ENCODE measurements around the gene CEP162.
"Not testable (repeated sequence)": the region's sequence is repeated elsewhere in the genome, so short reads cannot be mapped to it uniquely, and the experiment has no call there.

The CEP162 gene

GRCh38 chr6:84156306-84156705 lies 71.1 kb downstream of the CEP162 start:
- DNase-seq (ENCODE audit: low read depth in 2 of 2) = no peak

- DNase-seq (ENCODE audit: low read depth in 2 of 2) = no peak
Observed at GRCh38 chr6:84151669-84152068, 75.8 kb downstream of the CEP162 start.

GRCh38 chr6:84150705-84151104 lies 76.7 kb downstream of the CEP162 start:
- DNase-seq (ENCODE audit: low read depth in 2 of 2) = no peak

GRCh38 chr6:84141521-84141920 lies 85.9 kb downstream of the CEP162 start:
- DNase-seq (ENCODE audit: low read depth in 2 of 2) = no peak

GRCh38 chr6:84139311-84139710 lies 88.1 kb downstream of the CEP162 start:
- no peak for DNase-seq (ENCODE audit: low read depth in 2 of 2)

- no peak for DNase-seq (ENCODE audit: low read depth in 2 of 2)
Observed at GRCh38 chr6:84137989-84138575, 89.4 kb downstream of the CEP162 start.

GRCh38 chr6:84137051-84137375 lies 90.4 kb downstream of the CEP162 start:
- no peak for DNase-seq (ENCODE audit: low read depth in 2 of 2)

- DNase-seq (ENCODE audit: low read depth in 2 of 2) = no peak
Observed at GRCh38 chr6:84136364-84137050, 90.9 kb downstream of the CEP162 start.

- DNase-seq (ENCODE audit: low read depth in 2 of 2) = no peak
Observed at GRCh38 chr6:84135291-84135690, 92.2 kb downstream of the CEP162 start.

GRCh38 chr6:84133385-84133784 lies 94.1 kb downstream of the CEP162 start:
- DNase-seq (ENCODE audit: low read depth in 2 of 2) = not testable (repeated sequence)

- DNase-seq (ENCODE audit: low read depth in 2 of 2) = not testable (repeated sequence)
Observed at GRCh38 chr6:84129588-84129987, 97.9 kb downstream of the CEP162 start.

GRCh38 chr6:84123186-84123585 lies 104.3 kb downstream of the CEP162 start:
- no peak for DNase-seq (ENCODE audit: low read depth in 2 of 2)

GRCh38 chr6:84119277-84119676 lies 108.2 kb downstream of the CEP162 start:
- no peak for DNase-seq (ENCODE audit: low read depth in 2 of 2)

GRCh38 chr6:84118191-84118590 lies 109.3 kb downstream of the CEP162 start:
- DNase-seq (ENCODE audit: low read depth in 2 of 2) = no peak

- not testable (repeated sequence) for DNase-seq (ENCODE audit: low read depth in 2 of 2)
Observed at GRCh38 chr6:84114933-84115594, 112.4 kb downstream of the CEP162 start.

GRCh38 chr6:84111351-84111750 lies 116.1 kb downstream of the CEP162 start:
- not testable (repeated sequence) for DNase-seq (ENCODE audit: low read depth in 2 of 2)

GRCh38 chr6:84107495-84107894 lies 119.9 kb downstream of the CEP162 start:
- no peak for DNase-seq (ENCODE audit: low read depth in 2 of 2)

- not testable (repeated sequence) for DNase-seq (ENCODE audit: low read depth in 2 of 2)
Observed at GRCh38 chr6:84105215-84105924, 122.1 kb downstream of the CEP162 start.

GRCh38 chr6:84103029-84103428 lies 124.4 kb downstream of the CEP162 start:
- no peak for DNase-seq (ENCODE audit: low read depth in 2 of 2)

- DNase-seq (ENCODE audit: low read depth in 2 of 2) = no peak
Observed at GRCh38 chr6:84095156-84095555, 132.3 kb downstream of the CEP162 start.

- DNase-seq (ENCODE audit: low read depth in 2 of 2) = no peak
Observed at GRCh38 chr6:84093441-84094435, 133.7 kb downstream of the CEP162 start.

Data from stimulated activated CD8-positive, alpha-beta memory T cell treated with anti-CD3 and anti-CD28 coated beads, Interleukin-7, amount 100 ng/mL, for 1 hour (primary cell).